Keratinocyte (primary cell): ENCODE data around the gene GABARAPL1.

ENCODE experiments used
- EZH2 ChIP-seq: IDR thresholded peaks from one replicate; pipeline ENCODE4 v1.6.1; 2012; ENCODE audit warnings: inconsistent platforms, mild to moderate bottlenecking, low read length, moderate library complexity
- TF ChIP-seq, protein P1 (sequence below), 3 experiments: IDR thresholded peaks in 1 of 3; conservative IDR thresholded peaks in 1 of 3; optimal IDR thresholded peaks in 1 of 3; 2 replicates in 2 of 3; 3 replicates in 1 of 3; pipeline versions ENCODE3 to v1.5.1; 2011; ENCODE audit warnings: low read length in 3 of 3, mild to moderate bottlenecking in 3 of 3, moderate library complexity in 2 of 3, control low read depth in 1 of 3, inconsistent platforms in 1 of 3; ENCODE audit not compliant: insufficient read depth in 2 of 3; ENCODE audit errors: extremely low read depth in 1 of 3

DNA sequence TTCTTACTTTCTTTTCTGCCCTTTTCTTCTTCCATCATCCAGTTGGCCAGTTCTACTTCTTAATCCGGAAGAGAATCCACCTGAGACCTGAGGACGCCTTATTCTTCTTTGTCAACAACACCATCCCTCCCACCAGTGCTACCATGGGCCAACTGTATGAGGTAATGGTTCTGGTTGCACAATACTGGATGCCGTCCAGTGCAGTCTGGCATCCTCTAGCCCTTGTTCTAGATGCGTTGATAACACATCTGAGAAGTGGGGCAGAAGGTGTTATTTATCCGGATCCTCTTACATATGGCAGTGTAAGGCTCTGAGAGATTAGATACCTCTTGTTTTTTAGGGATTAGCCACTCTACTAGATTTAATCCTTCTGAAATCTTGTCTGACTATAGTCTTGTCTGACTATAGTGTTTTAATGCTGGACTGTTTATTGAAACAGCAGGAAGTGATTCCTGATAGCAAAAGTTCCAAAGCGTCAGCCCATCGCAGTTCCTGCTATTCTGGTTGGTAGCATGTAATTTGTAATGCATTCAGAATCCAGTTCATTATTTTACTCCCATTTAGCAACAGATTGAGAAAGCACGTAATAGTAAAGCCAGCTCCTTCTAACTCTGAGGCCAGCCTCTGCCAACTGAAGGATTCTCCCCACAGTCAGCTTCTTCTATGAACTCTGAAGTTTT lies 7.9 kb downstream of the GABARAPL1 start:
- TF ChIP-seq, protein P1, sequence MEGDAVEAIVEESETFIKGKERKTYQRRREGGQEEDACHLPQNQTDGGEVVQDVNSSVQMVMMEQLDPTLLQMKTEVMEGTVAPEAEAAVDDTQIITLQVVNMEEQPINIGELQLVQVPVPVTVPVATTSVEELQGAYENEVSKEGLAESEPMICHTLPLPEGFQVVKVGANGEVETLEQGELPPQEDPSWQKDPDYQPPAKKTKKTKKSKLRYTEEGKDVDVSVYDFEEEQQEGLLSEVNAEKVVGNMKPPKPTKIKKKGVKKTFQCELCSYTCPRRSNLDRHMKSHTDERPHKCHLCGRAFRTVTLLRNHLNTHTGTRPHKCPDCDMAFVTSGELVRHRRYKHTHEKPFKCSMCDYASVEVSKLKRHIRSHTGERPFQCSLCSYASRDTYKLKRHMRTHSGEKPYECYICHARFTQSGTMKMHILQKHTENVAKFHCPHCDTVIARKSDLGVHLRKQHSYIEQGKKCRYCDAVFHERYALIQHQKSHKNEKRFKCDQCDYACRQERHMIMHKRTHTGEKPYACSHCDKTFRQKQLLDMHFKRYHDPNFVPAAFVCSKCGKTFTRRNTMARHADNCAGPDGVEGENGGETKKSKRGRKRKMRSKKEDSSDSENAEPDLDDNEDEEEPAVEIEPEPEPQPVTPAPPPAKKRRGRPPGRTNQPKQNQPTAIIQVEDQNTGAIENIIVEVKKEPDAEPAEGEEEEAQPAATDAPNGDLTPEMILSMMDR (optimal IDR thresholded peaks at IDR 0.05 in 1 of 3, IDR thresholded peaks at IDR 0.05 in 1 of 3, conservative IDR thresholded peaks at IDR 0.05 in 1 of 3; ENCODE audit: extremely low read depth in 1 of 3, insufficient read depth in 2 of 3, low read length in 3 of 3), result no peak
- TF ChIP-seq EZH2, result no peak
